Measurements from ENCODE around the gene CLDN16. TPM values are rescaled to one million over a fixed set of nuclear protein-coding genes. Genes with fewer than 3 reads are reported as not detected.

CLDN16 gene
- total and polyA plus RNA-seq, 2 donors (not counting 1 experiment from before 2014, with no cell fraction given) = 0.10 to 0.33 TPM

- Histone ChIP-seq H3K4me2 (ENCODE audit: extremely low read depth, insufficient read depth, low read length) (no peak overlapping the region), H3K27ac (ENCODE audit: insufficient read depth, low read length) (no peak overlapping the region), H3K4me1 (ENCODE audit: control insufficient read depth, extremely low read depth, insufficient read depth, low read length) (no peaks in the 10 kb centered on the region), H3K9ac (ENCODE audit: insufficient read depth, low read length) (no peak overlapping the region), H3K9me3 (ENCODE audit: control insufficient read depth, insufficient read depth, low read depth, low read length) (no peaks in the 10 kb centered on the region), H3K4me3 (replicated peaks in 1 of 4; ENCODE audit: control extremely low read depth in 1 of 4, insufficient read depth in 1 of 4, low read depth in 3 of 4, low read length in 4 of 4) (no peak overlapping the region), H2AFZ (ENCODE audit: low read length) (no peak overlapping the region), H3K27me3 (ENCODE audit: control insufficient read depth, insufficient read depth, low read length) (no peaks in the 10 kb centered on the region), H4K20me1 (ENCODE audit: control insufficient read depth, extremely low read depth, insufficient read depth, low read length) (no peaks in the 10 kb centered on the region), H3K79me2 (ENCODE audit: control insufficient read depth, insufficient read depth, low read length) (no peaks in the 10 kb centered on the region), H3K36me3 (ENCODE audit: control insufficient read depth, insufficient read depth, low read length) (no peaks in the 10 kb centered on the region)
- no peak for DNase-seq (ENCODE audit: low read depth in 2 of 2)
- TF ChIP-seq EZH2 (IDR thresholded peaks at IDR 0.05; ENCODE audit: low read length, missing control alignments) = no peak
- TF ChIP-seq CTCF (conservative IDR thresholded peaks at IDR 0.05 in 1 of 2, IDR thresholded peaks at IDR 0.05 in 1 of 2; ENCODE audit: low read depth in 1 of 2, low read length in 2 of 2) = no peak
Measured at GRCh38 chr3:190425833-190426232, 37.9 kb downstream of the CLDN16 start.

- Histone ChIP-seq H3K27me3 (ENCODE audit: control insufficient read depth, insufficient read depth, low read length) (no peaks in the 10 kb centered on the region), H3K4me2 (ENCODE audit: extremely low read depth, insufficient read depth, low read length) (no peak overlapping the region), H3K79me2 (ENCODE audit: control insufficient read depth, insufficient read depth, low read length) (no peaks in the 10 kb centered on the region), H4K20me1 (ENCODE audit: control insufficient read depth, extremely low read depth, insufficient read depth, low read length) (no peaks in the 10 kb centered on the region), H3K36me3 (ENCODE audit: control insufficient read depth, insufficient read depth, low read length) (no peaks in the 10 kb centered on the region), H3K9ac (ENCODE audit: insufficient read depth, low read length) (no peak overlapping the region), H3K4me3 (replicated peaks in 1 of 4; ENCODE audit: control extremely low read depth in 1 of 4, insufficient read depth in 1 of 4, low read depth in 3 of 4, low read length in 4 of 4) (no peak overlapping the region), H3K27ac (ENCODE audit: insufficient read depth, low read length) (no peak overlapping the region), H3K9me3 (ENCODE audit: control insufficient read depth, insufficient read depth, low read depth, low read length) (no peaks in the 10 kb centered on the region), H3K4me1 (ENCODE audit: control insufficient read depth, extremely low read depth, insufficient read depth, low read length) (no peaks in the 10 kb centered on the region), H2AFZ (ENCODE audit: low read length) (no peak overlapping the region)
- TF ChIP-seq EZH2 (IDR thresholded peaks at IDR 0.05; ENCODE audit: low read length, missing control alignments) (no peak), CTCF (conservative IDR thresholded peaks at IDR 0.05 in 1 of 2, IDR thresholded peaks at IDR 0.05 in 1 of 2; ENCODE audit: low read depth in 1 of 2, low read length in 2 of 2) (no peak)
- DNase-seq (ENCODE audit: low read depth in 2 of 2) = no peak
Measured at GRCh38 chr3:190426806-190427507, 39.0 kb downstream of the CLDN16 start.

GRCh38 chr3:190429681-190430080 lies 41.7 kb downstream of the CLDN16 start:
- no peak overlapping the region for H3K4me2 ChIP-seq (ENCODE audit: extremely low read depth, insufficient read depth, low read length)
- H3K79me2 ChIP-seq (ENCODE audit: control insufficient read depth, insufficient read depth, low read length) = no peaks in the 10 kb centered on the region
- H3K9ac ChIP-seq (ENCODE audit: insufficient read depth, low read length) = no peak overlapping the region
- H3K4me1 ChIP-seq (ENCODE audit: control insufficient read depth, extremely low read depth, insufficient read depth, low read length) = no peaks in the 10 kb centered on the region
- H4K20me1 ChIP-seq (ENCODE audit: control insufficient read depth, extremely low read depth, insufficient read depth, low read length) = no peaks in the 10 kb centered on the region
- no peak overlapping the region for H3K27ac ChIP-seq (ENCODE audit: insufficient read depth, low read length)
- DNase-seq (ENCODE audit: low read depth in 2 of 2) = peak in 1 of 2 donors; percentile 56
- H3K27me3 ChIP-seq (ENCODE audit: control insufficient read depth, insufficient read depth, low read length) = no peaks in the 10 kb centered on the region
- no peaks in the 10 kb centered on the region for H3K36me3 ChIP-seq (ENCODE audit: control insufficient read depth, insufficient read depth, low read length)
- H3K4me3 ChIP-seq (replicated peaks in 1 of 4; ENCODE audit: control extremely low read depth in 1 of 4, insufficient read depth in 1 of 4, low read depth in 3 of 4, low read length in 4 of 4) = no peak overlapping the region
- H3K9me3 ChIP-seq (ENCODE audit: control insufficient read depth, insufficient read depth, low read depth, low read length) = no peaks in the 10 kb centered on the region
- no peak overlapping the region for H2AFZ ChIP-seq (ENCODE audit: low read length)
- TF ChIP-seq EZH2 (IDR thresholded peaks at IDR 0.05; ENCODE audit: low read length, missing control alignments) (no peak), CTCF (conservative IDR thresholded peaks at IDR 0.05 in 1 of 2, IDR thresholded peaks at IDR 0.05 in 1 of 2; ENCODE audit: low read depth in 1 of 2, low read length in 2 of 2) (no peak)

All from fibroblast of lung (primary cell).